Cerebellar nuclear complex (tissue), 1 donor: Measurements from ENCODE around the gene STAP2.
"Not testable (repeated sequence)": the region's sequence is repeated elsewhere in the genome, so short reads cannot be mapped to it uniquely, and the experiment has no call there.

Experiments used
- DNase-seq, 2 experiments: peaks; one replicate each; lab custom pipeline; 2025; lab: John Stamatoyannopoulos, UW

STAP2 gene

GRCh38 chr19:4298810-4299550 lies 39.6 kb downstream of the STAP2 start:
- DNase-seq, result no peak

- DNase-seq, result no peak
Measured at GRCh38 chr19:4297901-4298809, 40.5 kb downstream of the STAP2 start.

- DNase-seq, result no peak
Measured at GRCh38 chr19:4295972-4296771, 42.5 kb downstream of the STAP2 start.

GRCh38 chr19:4294389-4294788 lies 44.2 kb downstream of the STAP2 start:
- no peak for DNase-seq

- DNase-seq, result no peak
Measured at GRCh38 chr19:4292515-4292914, 46.1 kb downstream of the STAP2 start.

GRCh38 chr19:4291184-4291732 lies 47.4 kb downstream of the STAP2 start:
- DNase-seq, result no peak

GRCh38 chr19:4288091-4288777 lies 50.4 kb downstream of the STAP2 start:
- DNase-seq, result no peak

- DNase-seq, result not testable (repeated sequence)
Measured at GRCh38 chr19:4286141-4286540, 52.5 kb downstream of the STAP2 start.

- DNase-seq, result no peak
Measured at GRCh38 chr19:4284974-4285373, 53.7 kb downstream of the STAP2 start.

- no peak for DNase-seq
Measured at GRCh38 chr19:4284176-4284958, 54.3 kb downstream of the STAP2 start.

GRCh38 chr19:4279530-4280422 lies 58.9 kb downstream of the STAP2 start:
- DNase-seq, result no peak

- DNase-seq, result no peak
Measured at GRCh38 chr19:4279267-4279529, 59.4 kb downstream of the STAP2 start.

- no peak for DNase-seq
Measured at GRCh38 chr19:4278419-4279266, 60.0 kb downstream of the STAP2 start, which contains the start of gene SHD. Gene SHD (plus strand): TSS chr19:4279266. CDS start chr19:4280064, 798 bp downstream.

GRCh38 chr19:4278010-4278409 lies 60.6 kb downstream of the STAP2 start:
- no peak for DNase-seq

GRCh38 chr19:4277191-4277696 lies 61.4 kb downstream of the STAP2 start:
- DNase-seq, result no peak

- DNase-seq, result not testable (repeated sequence)
Measured at GRCh38 chr19:4274321-4274686, 64.3 kb downstream of the STAP2 start.
